GM18505 (cell line): ENCODE measurements around the gene SLC16A5.
"Not testable (repeated sequence)": the region's sequence is repeated elsewhere in the genome, so short reads cannot be mapped to it uniquely, and the experiment has no call there.

Source experiments
- ATAC-seq: cut with Tn5 transposase; IDR thresholded peaks from one replicate; pipeline ENCODE4 v1.9.1; 2021; ENCODE audit not compliant: unreplicated experiment
- POLR2A ChIP-seq: IDR thresholded peaks from 4 replicates; pipeline ENCODE4 v1.6.1; 2011; ENCODE audit warnings: borderline replicate concordance; ENCODE audit not compliant: insufficient read depth, insufficient read length; ENCODE audit errors: extremely low read depth

The SLC16A5 gene

DNA sequence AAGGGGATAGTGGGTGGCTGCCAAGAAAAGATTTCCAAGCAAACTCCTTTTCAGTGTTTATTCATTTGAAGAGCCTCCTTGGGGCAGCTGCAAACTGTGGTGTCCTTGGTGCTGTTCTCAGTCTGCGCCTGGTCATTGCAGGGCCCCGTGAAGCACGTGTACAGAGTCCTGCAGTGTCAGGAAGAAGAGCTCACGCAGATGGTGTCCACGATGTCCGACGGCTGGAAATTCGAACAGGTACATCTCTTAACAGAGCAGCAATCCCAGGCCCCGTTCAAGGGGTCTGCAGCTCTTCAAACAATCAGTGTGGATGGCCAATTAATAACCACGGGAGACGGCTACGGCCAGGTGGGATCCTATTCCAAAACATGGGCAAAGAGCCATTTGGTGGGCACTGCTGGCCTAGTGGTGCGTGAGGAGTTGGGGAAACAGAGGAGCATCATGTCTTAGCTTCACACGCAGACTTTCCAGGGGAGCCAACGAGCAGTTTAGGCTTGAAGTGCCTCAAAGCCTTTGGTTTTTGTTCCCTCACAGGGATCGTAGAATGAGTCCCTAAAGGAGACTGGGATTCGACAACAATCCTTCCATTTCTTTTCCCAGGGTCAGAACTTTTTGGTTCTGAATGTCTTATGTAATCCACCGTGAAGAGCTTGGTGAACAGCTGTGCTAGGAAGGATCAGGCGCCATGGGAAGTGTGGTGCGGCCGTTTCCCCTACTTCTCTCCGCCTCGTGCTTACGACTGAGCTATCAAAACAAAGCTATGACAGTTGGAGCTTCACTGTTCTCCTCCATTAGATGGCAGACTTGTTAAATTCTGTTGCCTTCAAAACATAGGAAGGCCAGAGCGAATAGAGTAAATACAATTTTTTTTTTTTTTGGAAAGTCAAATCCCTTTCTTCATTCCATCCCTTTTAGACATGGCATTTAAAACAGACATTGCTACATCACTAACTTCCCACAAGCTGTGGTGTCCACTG, 28.1 kb upstream of the SLC16A5 start:
- no peak for ATAC-seq
- TF ChIP-seq POLR2A: no peak

DNA sequence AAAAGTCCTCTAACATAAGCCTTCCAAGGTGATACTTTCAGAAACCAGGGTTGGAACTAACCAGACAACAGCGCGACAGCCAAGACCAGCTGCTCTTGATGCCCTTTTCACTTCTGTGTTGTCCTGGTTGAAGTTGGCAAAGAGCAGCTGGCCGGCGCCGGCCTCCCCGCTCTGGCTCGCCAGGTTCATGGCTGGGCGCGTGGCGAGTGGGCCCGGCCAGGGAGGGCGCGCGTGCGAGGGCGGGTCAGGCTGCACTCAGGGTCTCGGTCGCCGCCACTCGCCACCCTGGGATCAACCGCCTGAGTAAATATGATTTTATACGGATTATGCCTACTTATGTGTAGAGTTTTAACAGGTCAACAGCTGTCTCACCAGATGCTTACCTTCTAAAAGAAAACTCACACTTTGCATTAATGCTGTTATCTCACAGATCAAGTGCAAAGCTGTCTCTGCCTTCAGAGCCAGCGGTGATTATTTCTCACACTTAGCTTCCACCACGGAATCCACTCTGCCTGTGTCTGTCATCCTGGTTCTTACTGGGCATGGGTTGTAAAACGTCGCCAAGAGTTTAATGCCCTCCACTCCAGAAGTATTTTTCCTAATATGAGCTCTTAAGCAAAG, 27.2 kb upstream of the SLC16A5 start:
- TF ChIP-seq POLR2A: no peak
- ATAC-seq: no peak

GRCh38 chr17:75061055-75061438, 26.7 kb upstream of the SLC16A5 start:
- TF ChIP-seq POLR2A: no peak
- ATAC-seq: no peak

DNA sequence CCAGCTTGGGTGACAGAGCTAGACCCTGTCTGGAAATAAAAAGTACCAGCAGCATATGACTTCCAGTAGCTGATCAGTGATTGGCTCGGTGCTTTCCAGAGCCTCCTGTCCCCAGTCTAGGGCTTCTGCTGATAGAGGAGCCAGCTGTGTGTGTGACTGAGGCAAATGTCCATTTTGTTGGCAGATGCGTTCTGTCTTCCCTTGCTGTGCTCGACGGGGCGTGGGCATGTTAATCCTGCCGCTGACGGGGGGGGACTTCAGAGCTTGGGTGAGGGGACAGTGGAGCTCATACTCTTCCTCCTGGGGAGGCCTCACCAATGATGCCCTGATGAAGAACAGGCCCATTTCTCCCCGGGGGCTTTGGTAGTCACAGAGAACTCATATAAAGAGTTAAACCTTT, 26.1 kb upstream of the SLC16A5 start:
- no peak for TF ChIP-seq POLR2A

DNA sequence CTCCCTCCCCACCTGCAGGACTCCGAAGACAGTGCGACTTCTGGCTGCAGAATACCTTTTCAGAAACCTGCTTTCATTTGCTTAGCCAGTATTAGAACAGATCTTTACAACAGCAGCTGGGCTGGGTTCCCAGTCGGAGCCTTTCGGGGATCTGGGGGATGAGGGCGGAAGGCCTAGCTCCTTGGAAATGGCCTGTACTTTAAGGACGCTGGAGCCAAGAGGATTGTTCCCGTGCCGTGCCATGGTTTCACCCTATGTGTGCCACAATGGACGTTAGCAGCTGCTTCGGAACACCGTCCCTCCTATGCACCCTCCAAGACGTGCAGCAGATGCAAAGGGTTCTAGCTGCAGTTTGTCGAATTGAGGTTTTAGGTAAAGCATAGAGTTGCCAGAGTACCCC, 24.6 kb upstream of the SLC16A5 start:
- ATAC-seq: no peak
- TF ChIP-seq POLR2A: no peak

More for the DNA sequence above, 26.1 kb upstream of the SLC16A5 start:
- ATAC-seq: no peak

GRCh38 chr17:75063626-75064025, 24.1 kb upstream of the SLC16A5 start:
- no peak for ATAC-seq
- TF ChIP-seq POLR2A: no peak

- no peak for TF ChIP-seq POLR2A
- ATAC-seq: no peak
Observed at GRCh38 chr17:75064040-75064439, 23.7 kb upstream of the SLC16A5 start.

DNA sequence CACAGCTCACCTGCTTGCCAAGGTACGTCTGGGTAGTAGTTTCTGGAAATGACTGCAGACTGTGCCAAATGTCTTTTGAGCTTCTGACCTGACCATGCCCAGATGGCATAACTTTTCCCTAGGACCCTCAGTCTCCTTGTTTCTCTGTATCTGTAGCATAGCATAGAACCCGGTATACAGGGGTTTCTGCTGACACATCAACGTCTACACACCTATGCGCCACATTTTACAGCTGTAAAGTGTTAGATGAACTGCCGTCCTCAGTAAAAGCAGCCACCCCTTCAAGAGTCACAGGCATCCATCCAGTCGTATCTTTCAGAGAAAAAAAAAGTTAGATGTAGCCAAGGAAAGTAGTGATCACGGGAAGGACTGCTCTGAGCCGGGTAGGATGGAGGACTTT, 23.3 kb upstream of the SLC16A5 start:
- TF ChIP-seq POLR2A: no peak
- ATAC-seq: no peak

GRCh38 chr17:75064867-75065561, 22.7 kb upstream of the SLC16A5 start:
- no peak for TF ChIP-seq POLR2A
- no peak for ATAC-seq

DNA sequence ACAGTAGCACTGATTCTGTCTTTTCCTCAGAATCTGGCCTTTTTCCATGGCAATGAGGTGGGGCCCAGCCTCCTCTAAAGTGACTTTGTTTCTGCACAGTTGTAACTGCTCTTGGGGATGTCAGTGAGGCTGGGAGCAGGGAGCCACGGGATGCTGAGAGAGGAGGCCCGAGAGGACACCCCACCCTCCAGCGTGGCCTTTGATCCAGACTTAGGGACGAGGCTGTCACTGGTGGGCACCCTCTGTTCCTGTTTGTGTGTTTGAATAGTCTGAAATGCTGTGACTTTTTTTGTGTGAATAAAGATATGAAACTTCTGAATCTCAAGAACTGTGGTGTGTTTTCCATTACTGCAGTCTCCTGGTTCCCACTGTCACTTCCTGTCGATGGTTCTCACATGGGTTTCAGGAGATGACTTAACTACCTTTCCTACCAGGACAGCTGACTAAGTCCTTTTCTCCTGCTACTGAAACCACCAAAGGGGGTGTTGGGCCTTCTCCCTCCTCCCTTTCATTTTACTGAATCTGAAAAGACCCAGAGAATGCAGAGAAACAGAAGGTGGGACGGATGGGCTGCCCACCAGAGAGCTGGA, 22.1 kb upstream of the SLC16A5 start:
- TF ChIP-seq POLR2A: no peak
- ATAC-seq: no peak

GRCh38 chr17:75067856-75068255, 19.9 kb upstream of the SLC16A5 start:
- no peak for TF ChIP-seq POLR2A
- ATAC-seq: no peak

- no peak for ATAC-seq
- TF ChIP-seq POLR2A: no peak
Observed at GRCh38 chr17:75068750-75069149, 19.0 kb upstream of the SLC16A5 start.

GRCh38 chr17:75069783-75070182, 18.0 kb upstream of the SLC16A5 start:
- TF ChIP-seq POLR2A: no peak
- ATAC-seq: no peak

DNA sequence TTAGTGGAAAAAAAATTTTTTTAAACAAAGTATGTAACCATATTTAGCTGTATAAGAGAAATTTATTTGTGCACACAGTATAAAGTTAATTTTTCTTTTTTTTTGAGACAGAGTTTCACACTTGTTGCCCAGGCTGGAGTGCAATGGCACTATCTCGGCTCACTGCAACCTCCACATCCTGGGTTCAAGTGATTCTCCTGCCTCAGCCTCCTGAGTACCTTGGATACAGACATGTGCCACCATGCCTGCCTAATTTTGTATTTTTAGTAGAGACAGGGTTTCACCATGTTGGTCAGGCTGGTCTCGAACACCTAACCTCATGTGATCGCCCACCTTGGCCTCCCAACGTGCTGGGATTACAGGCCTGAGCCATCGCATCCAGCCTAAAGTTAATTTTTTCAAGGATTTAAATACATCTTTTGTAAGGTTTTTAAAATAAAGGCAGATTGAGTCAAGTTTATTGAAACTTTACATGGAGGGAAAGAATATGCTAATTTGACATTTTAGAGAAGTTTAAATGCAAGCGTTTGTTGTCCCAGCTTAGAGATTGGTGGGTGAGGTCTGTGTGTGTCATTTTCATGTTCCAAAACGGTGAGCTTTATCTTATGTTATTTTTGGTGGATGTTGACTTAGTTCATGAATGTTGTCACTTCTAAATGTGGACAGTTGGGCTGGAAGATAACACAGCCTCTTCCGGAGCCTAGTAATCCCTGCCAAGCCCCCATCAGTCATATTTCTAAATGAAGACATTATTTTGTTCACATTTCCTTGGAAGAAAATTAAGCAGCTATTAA, 16.1 kb upstream of the SLC16A5 start:
- ATAC-seq: not testable (repeated sequence)

- ATAC-seq: not testable (repeated sequence)
Observed at GRCh38 chr17:75072909-75073308, 14.8 kb upstream of the SLC16A5 start.
